Measurements from ENCODE around the gene PHKG2. TPM values are rescaled to one million over a fixed set of nuclear protein-coding genes. Genes with fewer than 3 reads are reported as not detected.

The PHKG2 gene
- total RNA-seq, 1 donor from 2014 or later, result 23.6 TPM

DNA sequence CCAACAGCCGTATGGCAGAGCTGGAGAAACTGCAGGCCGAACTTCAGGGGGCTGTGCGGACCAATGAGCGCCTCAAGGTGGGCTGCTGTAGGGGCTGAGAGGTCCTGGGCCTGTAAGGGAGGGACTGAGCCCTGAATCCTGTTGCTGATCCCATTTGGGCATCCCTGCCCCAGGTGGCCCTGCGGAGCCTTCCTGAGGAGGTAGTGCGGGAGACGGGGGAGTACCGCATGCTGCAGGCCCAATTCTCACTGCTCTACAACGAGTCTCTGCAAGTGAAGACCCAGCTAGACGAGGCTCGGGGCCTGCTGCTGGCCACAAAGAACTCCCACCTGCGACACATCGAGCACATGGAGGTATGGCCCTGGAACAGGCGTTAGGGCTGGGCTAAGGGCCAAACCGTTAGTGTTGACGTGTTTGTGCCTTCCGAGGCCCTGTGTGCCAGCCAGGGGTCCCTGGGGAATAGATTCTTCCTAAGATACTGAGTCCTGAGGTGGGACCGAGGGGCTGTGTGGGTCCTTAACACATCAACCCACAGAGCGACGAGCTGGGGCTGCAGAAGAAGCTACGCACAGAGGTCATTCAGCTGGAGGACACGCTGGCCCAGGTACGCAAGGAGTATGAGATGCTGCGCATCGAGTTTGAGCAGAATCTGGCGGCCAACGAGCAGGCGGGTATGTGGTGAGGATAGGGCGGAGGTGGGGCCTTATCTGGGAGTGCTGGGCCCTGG lies 18.1 kb downstream of the PHKG2 start:
- DNase-seq (ENCODE audit: low read depth), result no peak
- H3K4me3 ChIP-seq (ENCODE audit: low read depth, low read length), result no peak overlapping the region
- no peaks in the 10 kb centered on the region for H3K27me3 ChIP-seq (ENCODE audit: control insufficient read depth, insufficient read depth, low read length)
- peaks cover 11% of the 10 kb centered on the region for H3K36me3 ChIP-seq (ENCODE audit: control insufficient read depth, insufficient read depth, low read length)
- TF ChIP-seq, protein P1, sequence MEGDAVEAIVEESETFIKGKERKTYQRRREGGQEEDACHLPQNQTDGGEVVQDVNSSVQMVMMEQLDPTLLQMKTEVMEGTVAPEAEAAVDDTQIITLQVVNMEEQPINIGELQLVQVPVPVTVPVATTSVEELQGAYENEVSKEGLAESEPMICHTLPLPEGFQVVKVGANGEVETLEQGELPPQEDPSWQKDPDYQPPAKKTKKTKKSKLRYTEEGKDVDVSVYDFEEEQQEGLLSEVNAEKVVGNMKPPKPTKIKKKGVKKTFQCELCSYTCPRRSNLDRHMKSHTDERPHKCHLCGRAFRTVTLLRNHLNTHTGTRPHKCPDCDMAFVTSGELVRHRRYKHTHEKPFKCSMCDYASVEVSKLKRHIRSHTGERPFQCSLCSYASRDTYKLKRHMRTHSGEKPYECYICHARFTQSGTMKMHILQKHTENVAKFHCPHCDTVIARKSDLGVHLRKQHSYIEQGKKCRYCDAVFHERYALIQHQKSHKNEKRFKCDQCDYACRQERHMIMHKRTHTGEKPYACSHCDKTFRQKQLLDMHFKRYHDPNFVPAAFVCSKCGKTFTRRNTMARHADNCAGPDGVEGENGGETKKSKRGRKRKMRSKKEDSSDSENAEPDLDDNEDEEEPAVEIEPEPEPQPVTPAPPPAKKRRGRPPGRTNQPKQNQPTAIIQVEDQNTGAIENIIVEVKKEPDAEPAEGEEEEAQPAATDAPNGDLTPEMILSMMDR (IDR thresholded peaks at IDR 0.05; ENCODE audit: insufficient read depth, low read length, poor library complexity, severe bottlenecking), result no peak

- Histone ChIP-seq H3K4me3 (ENCODE audit: low read depth, low read length) (no peak overlapping the region), H3K36me3 (ENCODE audit: control insufficient read depth, insufficient read depth, low read length) (peaks cover 11% of the 10 kb centered on the region)
- DNase-seq (ENCODE audit: low read depth), result no peak
These were observed 18.7 kb downstream of the PHKG2 start for GRCh38 chr16:30766933-30767284.

GRCh38 chr16:30767767-30768465 lies 19.7 kb downstream of the PHKG2 start:
- TF ChIP-seq, protein P1 (IDR thresholded peaks at IDR 0.05; ENCODE audit: insufficient read depth, low read length, poor library complexity, severe bottlenecking), result no peak
- H3K36me3 ChIP-seq (ENCODE audit: control insufficient read depth, insufficient read depth, low read length), result peaks cover 11% of the 10 kb centered on the region
- no peak overlapping the region for H3K4me3 ChIP-seq (ENCODE audit: low read depth, low read length)
- H3K27me3 ChIP-seq (ENCODE audit: control insufficient read depth, insufficient read depth, low read length), result no peaks in the 10 kb centered on the region
- no peak for DNase-seq (ENCODE audit: low read depth)

More at GRCh38 chr16:30766933-30767284, 18.7 kb downstream of the PHKG2 start:
- H3K27me3 ChIP-seq (ENCODE audit: control insufficient read depth, insufficient read depth, low read length), result no peaks in the 10 kb centered on the region
- TF ChIP-seq, protein P1 (IDR thresholded peaks at IDR 0.05; ENCODE audit: insufficient read depth, low read length, poor library complexity, severe bottlenecking), result no peak

- H3K4me3 ChIP-seq (ENCODE audit: low read depth, low read length), result no peak overlapping the region
- TF ChIP-seq, protein P1 (IDR thresholded peaks at IDR 0.05; ENCODE audit: insufficient read depth, low read length, poor library complexity, severe bottlenecking), result no peak
- no peaks in the 10 kb centered on the region for H3K27me3 ChIP-seq (ENCODE audit: control insufficient read depth, insufficient read depth, low read length)
- H3K36me3 ChIP-seq (ENCODE audit: control insufficient read depth, insufficient read depth, low read length), result peaks cover 11% of the 10 kb centered on the region
- no peak for DNase-seq (ENCODE audit: low read depth)
These were observed 20.5 kb downstream of the PHKG2 start for GRCh38 chr16:30768583-30769181.

- DNase-seq (ENCODE audit: low read depth), result no peak
- Histone ChIP-seq H3K4me3 (ENCODE audit: low read depth, low read length) (no peak overlapping the region), H3K36me3 (ENCODE audit: control insufficient read depth, insufficient read depth, low read length) (peaks cover 11% of the 10 kb centered on the region), H3K27me3 (ENCODE audit: control insufficient read depth, insufficient read depth, low read length) (no peaks in the 10 kb centered on the region)
- TF ChIP-seq, protein P1 (IDR thresholded peaks at IDR 0.05; ENCODE audit: insufficient read depth, low read length, poor library complexity, severe bottlenecking), result no peak
These were observed 21.3 kb downstream of the PHKG2 start for GRCh38 chr16:30769379-30770089.
